ENCODE data around the gene LDHB. TPM values are rescaled to one million over a fixed set of nuclear protein-coding genes. Genes with fewer than 3 reads are reported as not detected.
"Not testable (repeated sequence)": the region's sequence is repeated elsewhere in the genome, so short reads cannot be mapped to it uniquely, and the experiment has no call there.

Gene LDHB
- total RNA-seq, 1 donor from 2014 or later: 539 TPM

DNA sequence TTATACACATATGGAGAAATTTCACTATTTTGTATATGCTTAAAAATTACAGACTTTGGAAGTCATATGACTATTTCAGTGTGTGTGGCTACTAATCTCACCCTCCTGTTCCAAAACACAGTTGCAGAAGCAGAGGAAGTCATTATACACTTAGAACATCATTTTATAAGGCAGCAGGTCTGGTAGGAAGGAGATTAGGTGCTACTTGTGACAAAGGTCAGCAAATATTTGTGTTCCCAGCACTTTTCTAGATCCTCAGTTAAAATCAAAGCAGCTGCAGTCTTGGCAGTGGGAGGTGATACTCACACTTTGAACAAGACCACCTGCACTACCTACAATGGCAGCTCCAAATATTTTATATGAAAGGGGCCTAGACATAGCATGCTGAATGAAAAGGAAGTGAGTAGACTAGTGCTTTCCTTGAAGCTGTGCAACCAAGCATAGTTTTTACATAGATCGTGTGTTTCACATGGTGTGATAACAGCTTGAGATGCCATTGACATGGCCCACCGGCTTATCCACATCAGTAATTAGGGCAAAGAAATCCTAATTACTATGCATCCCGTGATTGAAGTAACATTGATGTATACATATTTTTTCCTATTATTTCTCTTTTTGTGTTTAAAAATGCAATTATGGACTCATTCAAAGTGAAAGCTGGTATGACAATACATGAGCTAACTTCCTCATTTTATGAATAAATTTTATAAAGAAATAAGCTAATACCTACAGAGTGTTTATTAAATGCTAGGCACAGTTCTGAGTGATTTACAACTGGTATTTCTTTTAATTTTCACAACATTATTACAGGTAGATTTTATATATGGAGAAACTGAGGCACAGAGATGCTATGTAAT is 58.3 kb downstream of the LDHB start:
- H3K27ac Mint-ChIP-seq (ENCODE audit: unreplicated experiment): no peak overlapping the region
- no peaks in the 10 kb centered on the region for H3K9me3 Mint-ChIP-seq (ENCODE audit: unreplicated experiment)
- H3K4me3 Mint-ChIP-seq (ENCODE audit: unreplicated experiment): no peak overlapping the region
- peaks cover 4% of the 10 kb centered on the region for H3K27me3 Mint-ChIP-seq (ENCODE audit: unreplicated experiment)
- no peaks in the 10 kb centered on the region for H3K4me1 Mint-ChIP-seq (ENCODE audit: low read depth, unreplicated experiment)
- no peak for DNase-seq
- TF ChIP-seq CTCF (IDR thresholded peaks at IDR 0.05; ENCODE audit: partially characterized antibody, unreplicated experiment): no peak
- no peaks in the 10 kb centered on the region for H3K36me3 Mint-ChIP-seq (ENCODE audit: unreplicated experiment)

DNA sequence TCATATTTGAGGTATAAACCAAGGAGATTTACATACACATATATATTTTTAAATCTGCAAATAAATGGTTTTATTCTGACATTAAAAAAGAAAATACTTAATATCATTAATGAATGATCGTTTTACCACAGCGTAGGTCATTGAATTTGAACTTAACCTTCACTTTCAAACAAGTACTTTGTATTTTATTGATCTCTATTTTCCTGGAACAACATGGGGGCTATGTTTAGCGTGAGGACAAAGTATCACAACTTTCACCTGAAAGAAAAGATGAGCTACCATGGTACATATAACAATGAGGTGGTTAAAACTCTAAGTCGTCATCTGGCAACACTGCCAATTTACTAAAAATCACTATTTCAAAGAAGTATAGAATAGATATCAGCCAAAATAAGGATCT is 59.0 kb downstream of the LDHB start:
- Mint-ChIP-seq H3K9me3 (ENCODE audit: unreplicated experiment) (no peaks in the 10 kb centered on the region), H3K27me3 (ENCODE audit: unreplicated experiment) (peaks cover 4% of the 10 kb centered on the region), H3K4me1 (ENCODE audit: low read depth, unreplicated experiment) (no peaks in the 10 kb centered on the region), H3K27ac (ENCODE audit: unreplicated experiment) (no peak overlapping the region), H3K4me3 (ENCODE audit: unreplicated experiment) (no peak overlapping the region), H3K36me3 (ENCODE audit: unreplicated experiment) (no peaks in the 10 kb centered on the region)
- no peak for TF ChIP-seq CTCF (IDR thresholded peaks at IDR 0.05; ENCODE audit: partially characterized antibody, unreplicated experiment)
- DNase-seq: no peak

DNA sequence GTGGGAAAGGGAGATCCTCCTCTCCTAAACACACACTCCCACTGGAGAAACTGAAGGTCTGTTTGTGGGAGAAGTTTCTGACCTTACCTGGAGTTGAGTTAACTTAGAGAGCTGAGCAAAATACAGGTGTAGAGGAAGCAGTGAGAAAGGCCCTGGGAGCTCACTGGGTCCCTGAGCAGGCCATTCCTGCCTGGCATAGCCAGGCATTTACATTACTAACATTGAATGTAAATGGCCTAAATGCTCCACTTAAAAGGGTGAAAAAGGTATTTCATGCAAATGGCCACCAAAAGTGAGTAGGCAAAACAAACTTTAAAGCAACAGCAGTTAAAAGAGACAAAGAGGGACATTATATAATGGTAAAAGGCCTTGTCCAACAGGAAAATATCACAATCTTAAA is 62.3 kb downstream of the LDHB start:
- H3K36me3 Mint-ChIP-seq (ENCODE audit: unreplicated experiment): peaks cover 13% of the 10 kb centered on the region
- not testable (repeated sequence) for DNase-seq; H3K27ac Mint-ChIP-seq (ENCODE audit: unreplicated experiment); H3K4me3 Mint-ChIP-seq (ENCODE audit: unreplicated experiment); H3K4me1 Mint-ChIP-seq (ENCODE audit: low read depth, unreplicated experiment); H3K9me3 Mint-ChIP-seq (ENCODE audit: unreplicated experiment); H3K27me3 Mint-ChIP-seq (ENCODE audit: unreplicated experiment)

- no peak for TF ChIP-seq CTCF (IDR thresholded peaks at IDR 0.05; ENCODE audit: partially characterized antibody, unreplicated experiment)
- H3K4me1 Mint-ChIP-seq (ENCODE audit: low read depth, unreplicated experiment): no peaks in the 10 kb centered on the region
- no peak overlapping the region for H3K4me3 Mint-ChIP-seq (ENCODE audit: unreplicated experiment)
- no peak overlapping the region for H3K27ac Mint-ChIP-seq (ENCODE audit: unreplicated experiment)
- H3K36me3 Mint-ChIP-seq (ENCODE audit: unreplicated experiment): no peaks in the 10 kb centered on the region
- no peak for DNase-seq
- H3K9me3 Mint-ChIP-seq (ENCODE audit: unreplicated experiment): peaks cover 1% of the 10 kb centered on the region
- no peaks in the 10 kb centered on the region for H3K27me3 Mint-ChIP-seq (ENCODE audit: unreplicated experiment)
Measured at GRCh38 chr12:21585485-21585884, 72.2 kb downstream of the LDHB start.

Other genes starting within 250 kb of the LDHB start
- gene PYROXD1, start 220.2 kb downstream of the LDHB start, total RNA-seq (ENCODE audit: unreplicated experiment): 17.4 TPM
- 20.0 TPM for gene RECQL, start 156.2 kb downstream of the LDHB start, total RNA-seq (ENCODE audit: unreplicated experiment)
- gene GOLT1B, start 156.1 kb downstream of the LDHB start, total RNA-seq (ENCODE audit: unreplicated experiment): 42.2 TPM
- not detected for gene SPX, start 131.5 kb downstream of the LDHB start, total RNA-seq (ENCODE audit: unreplicated experiment)
- gene GYS2, start 53.0 kb downstream of the LDHB start, total RNA-seq (ENCODE audit: unreplicated experiment): not detected
- gene KCNJ8, start 116.9 kb upstream of the LDHB start, total RNA-seq (ENCODE audit: unreplicated experiment): 0.66 TPM

Measured in glutamatergic neuron (in vitro differentiated cells).